Brain microvascular endothelial cell (primary cell): ENCODE data around the gene JUN.

Experiments
- DNase-seq: peaks from one replicate; pipeline ENCODE4 v3.0.0-alpha.2; 2020
- H3K27ac ChIP-seq: fragments of 250-450 bp; sonication (Bioruptor Pico); 2 replicates; pipeline ENCODE4 v1.5.1; 2020; ENCODE audit warnings: mild to moderate bottlenecking, moderate library complexity
- H3K27me3 ChIP-seq: fragments of 250-450 bp; sonication (Bioruptor Pico); replicated peaks from 2 replicates; pipeline ENCODE4 v1.5.1; 2020; ENCODE audit warnings: mild to moderate bottlenecking
- H3K36me3 ChIP-seq: fragments of 250-450 bp; sonication (Bioruptor Pico); replicated peaks from 2 replicates; pipeline ENCODE4 v1.5.1; 2020; ENCODE audit warnings: mild to moderate bottlenecking
- H3K4me3 ChIP-seq: 2 replicates; pipeline ENCODE4 v1.5.1; 2011; ENCODE audit warnings: low read depth, mild to moderate bottlenecking, control low read depth, low read length, moderate library complexity
- CTCF ChIP-seq: IDR thresholded peaks from 2 replicates; pipeline ENCODE4 v1.5.1; 2011; ENCODE audit warnings: low read depth, mild to moderate bottlenecking, moderate library complexity, low read length, control low read depth, inconsistent platforms; ENCODE audit errors: missing control alignments
- in situ Hi-C: cut with HindIII; loops from 2 replicates; pipeline ENCODE4 v1.10.0; 2017; ENCODE audit warnings: low sequenced_read_pairs, low pct_ligation_motif_present

JUN gene

GRCh38 chr1:58789322-58789856 lies 5.5 kb upstream of the JUN start:
- DNase-seq: no peak
- no peak for TF ChIP-seq CTCF
- in situ Hi-C loops: no loop called here
- H3K27me3 ChIP-seq: no peaks in the 10 kb centered on the region
- no peak overlapping the region for H3K4me3 ChIP-seq
- H3K36me3 ChIP-seq: no peaks in the 10 kb centered on the region
- no peak overlapping the region for H3K27ac ChIP-seq

- Histone ChIP-seq H3K27me3 (no peaks in the 10 kb centered on the region), H3K36me3 (no peaks in the 10 kb centered on the region), H3K4me3 (no peak overlapping the region), H3K27ac (no peak overlapping the region)
- in situ Hi-C loops: no loop called here
- TF ChIP-seq CTCF: no peak
- DNase-seq: no peak
Observed at GRCh38 chr1:58788259-58788658, 4.4 kb upstream of the JUN start.

- no peak overlapping the region for H3K4me3 ChIP-seq
- in situ Hi-C loops: no loop called here
- no peak for TF ChIP-seq CTCF
- H3K36me3 ChIP-seq: peaks cover 11% of the 10 kb centered on the region
- no peak overlapping the region for H3K27ac ChIP-seq
- no peak for DNase-seq
- no peaks in the 10 kb centered on the region for H3K27me3 ChIP-seq
Observed at GRCh38 chr1:58786927-58787245, 3.0 kb upstream of the JUN start.

- no peak for TF ChIP-seq CTCF
- Histone ChIP-seq H3K27ac (no peak overlapping the region), H3K36me3 (peaks cover 14% of the 10 kb centered on the region), H3K27me3 (no peaks in the 10 kb centered on the region), H3K4me3 (no peak overlapping the region)
- no peak for DNase-seq
- in situ Hi-C loops: no loop called here
Observed at GRCh38 chr1:58786184-58786926, 2.5 kb upstream of the JUN start.

GRCh38 chr1:58785442-58786058 lies 1.7 kb upstream of the JUN start:
- DNase-seq: no peak
- in situ Hi-C loops: no loop called here
- no peak for TF ChIP-seq CTCF
- Histone ChIP-seq H3K4me3 (peak overlapping the region; percentile 75), H3K27ac (peak overlapping the region; percentile 95), H3K27me3 (no peaks in the 10 kb centered on the region), H3K36me3 (peaks cover 16% of the 10 kb centered on the region)
